GM19099 (cell line): ENCODE data around the gene GRAMD1B.

Source experiments
- POLR2A ChIP-seq: IDR thresholded peaks from 3 replicates; pipeline ENCODE4 v1.6.1; 2011; ENCODE audit warnings: low read depth; ENCODE audit not compliant: insufficient read length; ENCODE audit errors: extremely low read depth

Gene GRAMD1B

GRCh38 chr11:123575441-123575840 is 145.4 kb downstream of the GRAMD1B start:
- TF ChIP-seq POLR2A: no peak

DNA sequence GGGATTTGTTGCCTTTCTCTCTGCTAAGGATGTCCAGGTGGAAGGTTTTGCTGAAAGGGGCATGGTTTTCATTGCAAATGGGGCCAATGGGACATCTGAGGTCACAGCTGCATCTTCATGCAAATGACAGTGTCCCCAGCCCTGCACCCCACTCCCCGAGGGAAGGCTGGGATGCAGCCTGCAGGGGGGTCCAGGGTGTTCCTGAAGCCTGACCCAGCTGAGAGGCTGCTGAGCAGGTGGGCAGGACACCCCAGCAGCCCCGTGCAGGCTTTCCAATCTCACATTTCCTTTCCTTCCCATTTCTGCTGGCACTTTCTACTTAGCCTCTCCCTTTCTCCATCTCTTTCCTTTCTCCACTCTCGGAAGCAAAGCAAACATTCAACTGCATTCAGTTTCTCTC is 146.0 kb downstream of the GRAMD1B start:
- TF ChIP-seq POLR2A: no peak

- no peak for TF ChIP-seq POLR2A
Observed at GRCh38 chr11:123576501-123576900, 146.4 kb downstream of the GRAMD1B start.

DNA sequence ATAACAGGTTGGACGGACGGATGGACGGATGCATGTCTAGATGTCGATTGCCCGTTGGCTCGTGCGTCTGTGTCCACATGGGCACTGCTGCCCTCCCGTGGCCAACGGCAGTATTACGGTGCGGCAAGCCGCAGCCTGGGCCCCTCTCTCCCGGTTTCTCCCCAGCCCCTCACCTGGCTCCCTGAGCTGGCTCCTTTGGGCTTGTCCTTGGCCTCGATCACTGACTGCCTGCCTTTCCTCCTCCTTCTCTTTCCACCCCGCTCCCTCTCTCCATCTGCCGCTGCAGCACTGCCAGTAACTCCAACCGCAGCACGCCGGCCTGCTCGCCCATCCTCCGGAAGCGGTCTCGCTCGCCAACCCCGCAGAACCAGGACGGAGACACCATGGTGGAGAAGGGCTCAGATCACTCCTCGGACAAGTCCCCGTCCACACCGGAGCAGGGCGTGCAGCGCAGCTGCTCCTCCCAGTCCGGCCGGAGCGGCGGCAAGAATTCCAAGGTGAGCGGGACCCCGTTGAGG is 147.1 kb downstream of the GRAMD1B start:
- no peak for TF ChIP-seq POLR2A

- TF ChIP-seq POLR2A: no peak
Observed at GRCh38 chr11:123578778-123579481, 148.9 kb downstream of the GRAMD1B start.

DNA sequence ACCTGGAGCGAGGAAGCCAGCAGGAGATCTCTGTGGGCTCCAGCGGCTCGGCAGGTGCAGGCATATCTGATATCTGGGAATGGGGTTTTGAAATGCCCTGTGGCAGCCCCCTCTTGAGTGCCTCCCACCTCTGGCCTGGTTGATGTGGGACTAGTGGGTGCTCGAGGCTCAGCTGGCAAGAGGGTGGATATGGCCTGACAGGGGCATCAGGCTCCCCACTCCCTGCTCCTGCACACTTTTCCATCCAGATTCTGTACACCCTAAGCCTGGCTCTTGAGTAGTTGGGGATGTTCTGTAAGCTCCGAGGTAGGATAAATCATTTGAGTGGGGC is 149.4 kb downstream of the GRAMD1B start:
- no peak for TF ChIP-seq POLR2A

GRCh38 chr11:123580137-123580536 is 150.1 kb downstream of the GRAMD1B start:
- TF ChIP-seq POLR2A: no peak

DNA sequence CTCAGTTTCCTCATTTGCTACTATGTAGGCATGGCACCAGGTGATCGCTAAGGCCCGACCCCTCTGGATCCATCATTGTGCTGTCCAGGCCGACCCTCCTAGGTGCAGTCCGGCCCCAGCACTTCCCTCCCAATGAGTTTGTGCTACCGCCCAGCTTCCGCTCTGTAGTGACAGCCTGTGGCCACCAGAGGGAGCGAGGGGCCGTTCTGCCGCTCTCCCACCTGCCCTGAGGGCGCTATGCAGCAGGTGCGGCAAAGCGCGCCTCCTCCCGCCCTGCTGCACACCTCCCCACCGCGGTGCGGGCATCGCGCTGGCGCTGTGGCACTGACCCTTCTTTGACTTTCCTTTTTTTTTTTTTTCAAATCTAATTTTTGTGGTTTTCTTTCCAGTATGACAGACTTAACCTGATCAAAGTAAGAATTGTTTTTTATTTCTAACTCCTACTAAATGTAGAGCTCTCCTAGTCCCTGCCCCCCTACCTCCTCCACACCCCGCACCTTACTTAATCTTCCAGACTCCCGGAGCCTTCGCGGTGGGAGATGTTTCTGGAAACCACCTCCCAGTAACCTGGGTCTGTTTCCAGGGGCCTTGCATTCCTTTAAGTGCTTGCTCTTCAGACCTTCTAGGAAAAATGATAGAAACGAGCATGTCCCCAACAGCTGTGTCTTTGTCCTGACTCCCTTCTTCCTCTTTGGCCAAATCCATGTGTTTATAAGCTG is 150.6 kb downstream of the GRAMD1B start:
- TF ChIP-seq POLR2A: no peak

- no peak for TF ChIP-seq POLR2A
Observed at GRCh38 chr11:123581651-123582399, 151.8 kb downstream of the GRAMD1B start.

- TF ChIP-seq POLR2A: no peak
Observed at GRCh38 chr11:123582992-123583504, 153.0 kb downstream of the GRAMD1B start.

- no peak for TF ChIP-seq POLR2A
Observed at GRCh38 chr11:123584186-123584585, 154.1 kb downstream of the GRAMD1B start.

DNA sequence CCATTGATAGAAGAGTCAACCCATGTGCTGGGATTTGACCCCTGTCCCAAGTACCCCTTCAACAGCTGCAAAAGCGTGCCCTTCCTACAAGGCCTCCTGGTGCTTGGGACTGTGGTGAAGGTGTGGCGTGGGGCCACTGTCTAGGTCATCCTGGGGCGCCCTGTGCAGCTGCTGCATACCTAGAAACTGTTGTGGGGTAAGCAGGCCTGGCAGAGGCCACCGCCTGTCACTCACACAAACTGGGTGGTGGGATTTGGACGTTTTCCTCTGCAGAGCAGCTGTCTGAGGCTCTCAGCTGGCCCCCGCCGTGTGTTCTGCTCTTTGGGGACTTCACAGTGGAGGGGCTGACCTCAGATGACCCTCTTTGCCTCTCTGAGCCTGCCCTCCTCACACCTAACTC is 154.7 kb downstream of the GRAMD1B start:
- TF ChIP-seq POLR2A: no peak

- TF ChIP-seq POLR2A: no peak
Observed at GRCh38 chr11:123585206-123585605, 155.1 kb downstream of the GRAMD1B start.

- no peak for TF ChIP-seq POLR2A
Observed at GRCh38 chr11:123585706-123586105, 155.6 kb downstream of the GRAMD1B start.

GRCh38 chr11:123586568-123586967 is 156.5 kb downstream of the GRAMD1B start:
- TF ChIP-seq POLR2A: no peak
